ENCODE results near the gene UBA3. TPM values are rescaled to one million over a fixed set of nuclear protein-coding genes. Genes with fewer than 3 reads are reported as not detected.

Gene UBA3
- total and polyA plus RNA-seq, 10 of the 15 experiments (the other 5 are each of a cell fraction or from before 2014, with no cell fraction given), result 72.9 to 131 (median 102) TPM

- CTCF ChIA-PET, result interaction anchor here (0.7 to 2.5 kb wide), 10 partner anchors 9 to 254 kb away, joined by 3 to 13 read pairs (median 4); partner anchors contain the start of genes ARL6IP5 and EOGT
- Histone ChIP-seq H2AFZ (ENCODE audit: control insufficient read depth, low read depth, low read length) (peak within 1 kb of the TSS; percentile 79), H3K4me2 (ENCODE audit: control insufficient read depth, insufficient read depth) (peak within 1 kb of the TSS; percentile 81), H3K36me3 (ENCODE audit: control insufficient read depth in 2 of 2, insufficient read depth in 2 of 2, low read length in 1 of 2) (peaks cover 0 to 4% of the 10 kb centered on the region in 2 experiments; a peak in 1 of 4 replicates), H3K4me1 (ENCODE audit: control insufficient read depth, insufficient read depth, low read length) (peaks cover 3% of the 10 kb centered on the region; the same call in 1 of the 2 replicates), H3K9ac (ENCODE audit: control insufficient read depth, insufficient read depth, low read length) (peak within 1 kb of the TSS; percentile 79), H4K20me1 (ENCODE audit: control insufficient read depth, insufficient read depth) (no peaks in the 10 kb centered on the region), H3K27ac (ENCODE audit: control insufficient read depth, insufficient read depth) (peak within 1 kb of the TSS; percentile 73), H3K79me2 (ENCODE audit: control insufficient read depth, insufficient read depth, low read length) (peaks cover 49% of the 10 kb centered on the region), H3K27me3 (replicated peaks in 1 of 2; ENCODE audit: control insufficient read depth in 2 of 2, insufficient read depth in 2 of 2, low read length in 1 of 2) (no peaks in the 10 kb centered on the region), H3K9me3 (replicated peaks; ENCODE audit: control insufficient read depth, insufficient read depth, low read length) (no peaks in the 10 kb centered on the region), H3K4me3 (peak within 1 kb of the TSS; percentile 98)
- intact Hi-C loops (cut with micrococcal nuclease; ENCODE audit: unreplicated experiment), result loop anchor here (2.0 kb wide), 1 partner anchor 33 kb away; the partner anchor contains the start of gene ARL6IP5
- RAD21 ChIA-PET (ENCODE audit: unreplicated experiment), result interaction anchor here (1.0 to 7.4 kb wide), 6 partner anchors 25 to 69 kb away, joined by 3 to 152 read pairs (median 4); partner anchors contain the start of gene ARL6IP5
- peak; percentile 99 for FAIRE-seq
- peak; percentile 97 for DNase-seq (ENCODE audit: low read depth, low spot score)
- peak; percentile 92 for ATAC-seq
- SMC1A ChIA-PET (ENCODE audit: uncharacterized antibody, unreplicated experiment), result interaction anchor here (0.9 to 7.6 kb wide), 11 partner anchors 9 to 253 kb away, joined by 3 to 234 read pairs (median 7); partner anchors contain the start of genes ARL6IP5, EOGT and UBA3
- POLR2A ChIA-PET, result interaction anchor here (0.9 to 4.0 kb wide), 8 partner anchors 27 to 41 kb away, joined by 3 to 30 read pairs (median 6); partner anchors contain the start of genes ARL6IP5 and EOGT
- TSS peak; percentile 61 for BruUV-seq (replicated peaks)
- in situ Hi-C loops (cut with MboI), result no loop called here
- WGBS (ENCODE audit: insufficient coverage, insufficient replicate concordance, low lambda C conversion rate, missing lambda C conversion rate), result under 1% methylated on average over 45 of the region's 45 CpGs
- TF ChIP-seq NR2C1 (IDR thresholded peaks at IDR 0.05) (no peak; the same call in 1 of the 2 replicates), CTCF (IDR thresholded peaks at IDR 0.05 in 2 of 3, conservative IDR thresholded peaks at IDR 0.05 in 1 of 3; ENCODE audit: control insufficient read depth in 2 of 3, extremely low read depth in 1 of 3, insufficient read depth in 1 of 3, low read depth in 3 of 3, low read length in 3 of 3) (no peak), EGR1 (IDR thresholded peaks at IDR 0.05; ENCODE audit: borderline replicate concordance in 1 of 2, low read depth in 2 of 2, low read length in 2 of 2) (no peak), SRF (IDR thresholded peaks at IDR 0.05; ENCODE audit: low read depth in 2 of 2, low read length in 2 of 2) (no peak), USF1 (IDR thresholded peaks at IDR 0.05; ENCODE audit: borderline replicate concordance, extremely low read length, insufficient read depth, low read depth, low read length) (no peak), IRF5 (IDR thresholded peaks at IDR 0.05; ENCODE audit: borderline replicate concordance) (no peak), ATF2 (IDR thresholded peaks at IDR 0.05; ENCODE audit: low read length) (no peak), BHLHE40 (IDR thresholded peaks at IDR 0.05; ENCODE audit: borderline replicate concordance in 1 of 2, low read depth in 2 of 2, low read length in 1 of 2) (0 out of 4 replicates have a peak, but pooled peaks of 1 of the 2 experiments have one; percentile 8), PKNOX1 (IDR thresholded peaks at IDR 0.05) (peak; percentile 37; the same call in 1 of the 2 replicates), EZH2 (IDR thresholded peaks at IDR 0.05; ENCODE audit: borderline replicate concordance, control insufficient read depth, low read depth, low read length) (no peak), GATAD2B (conservative IDR thresholded peaks at IDR 0.05; ENCODE audit: low read depth) (0 out of 2 replicates have a peak, but pooled peaks have one; percentile 39)
Measured at GRCh38 chr3:69051756-69052471, 28.3 kb downstream of the UBA3 start, which contains the start of gene TMF1. TSS of gene TMF1 (minus strand) at chr3:69052333. CDS start at chr3:69052086, 247 bp downstream.
